ENCODE results near the gene HYCC1.

HYCC1 gene

DNA sequence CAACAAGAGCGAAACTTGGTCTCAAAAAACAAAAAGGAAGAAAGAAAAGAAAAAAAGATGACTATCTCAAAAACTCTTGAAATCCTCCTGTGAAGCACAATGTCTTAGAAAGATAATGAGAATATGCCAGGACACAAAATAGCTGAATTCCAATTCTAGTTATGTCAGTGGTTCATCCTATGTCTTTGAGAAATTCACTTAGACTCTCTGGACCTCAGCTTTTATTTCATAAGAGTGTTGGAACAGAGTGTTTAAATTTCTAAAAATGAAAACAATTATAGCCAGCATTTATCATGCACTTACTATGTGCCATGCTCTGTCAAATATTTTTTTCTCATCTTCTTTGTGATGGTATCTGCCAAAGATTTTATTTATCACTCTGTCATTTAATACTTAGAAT, 13.3 kb upstream of the HYCC1 start:
- Histone ChIP-seq H3K9ac (ENCODE audit: low read length) (no peak overlapping the region), H3F3A (ENCODE audit: insufficient read depth, low read length) (no peaks in the 10 kb centered on the region), H3K79me2 (ENCODE audit: insufficient read depth, low read length) (no peaks in the 10 kb centered on the region), H3K27ac (ENCODE audit: low read depth, low read length, poor library complexity, severe bottlenecking) (no peak overlapping the region), H2AFZ (ENCODE audit: low read length) (no peak overlapping the region), H3K27me3 (ENCODE audit: insufficient read depth, low read length) (no peaks in the 10 kb centered on the region), H3K4me1 (ENCODE audit: insufficient read depth, low read length, severe bottlenecking) (no peaks in the 10 kb centered on the region), H3K4me3 (ENCODE audit: low read depth, low read length, poor library complexity, severe bottlenecking) (no peak overlapping the region), H4K20me1 (ENCODE audit: insufficient read depth, low read length) (no peaks in the 10 kb centered on the region), H3K36me3 (ENCODE audit: insufficient read depth, low read length) (no peaks in the 10 kb centered on the region), H3K9me3 (ENCODE audit: low read length) (no peaks in the 10 kb centered on the region), H3K4me2 (ENCODE audit: low read length) (no peak overlapping the region), H3K9me2 (ENCODE audit: low read depth, low read length) (no peaks in the 10 kb centered on the region)
- TF ChIP-seq, protein P1, sequence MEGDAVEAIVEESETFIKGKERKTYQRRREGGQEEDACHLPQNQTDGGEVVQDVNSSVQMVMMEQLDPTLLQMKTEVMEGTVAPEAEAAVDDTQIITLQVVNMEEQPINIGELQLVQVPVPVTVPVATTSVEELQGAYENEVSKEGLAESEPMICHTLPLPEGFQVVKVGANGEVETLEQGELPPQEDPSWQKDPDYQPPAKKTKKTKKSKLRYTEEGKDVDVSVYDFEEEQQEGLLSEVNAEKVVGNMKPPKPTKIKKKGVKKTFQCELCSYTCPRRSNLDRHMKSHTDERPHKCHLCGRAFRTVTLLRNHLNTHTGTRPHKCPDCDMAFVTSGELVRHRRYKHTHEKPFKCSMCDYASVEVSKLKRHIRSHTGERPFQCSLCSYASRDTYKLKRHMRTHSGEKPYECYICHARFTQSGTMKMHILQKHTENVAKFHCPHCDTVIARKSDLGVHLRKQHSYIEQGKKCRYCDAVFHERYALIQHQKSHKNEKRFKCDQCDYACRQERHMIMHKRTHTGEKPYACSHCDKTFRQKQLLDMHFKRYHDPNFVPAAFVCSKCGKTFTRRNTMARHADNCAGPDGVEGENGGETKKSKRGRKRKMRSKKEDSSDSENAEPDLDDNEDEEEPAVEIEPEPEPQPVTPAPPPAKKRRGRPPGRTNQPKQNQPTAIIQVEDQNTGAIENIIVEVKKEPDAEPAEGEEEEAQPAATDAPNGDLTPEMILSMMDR (IDR thresholded peaks at IDR 0.05; ENCODE audit: low read length) = no peak
- no peak for TF ChIP-seq EZH2 (IDR thresholded peaks at IDR 0.05; ENCODE audit: borderline replicate concordance, low read length)

DNA sequence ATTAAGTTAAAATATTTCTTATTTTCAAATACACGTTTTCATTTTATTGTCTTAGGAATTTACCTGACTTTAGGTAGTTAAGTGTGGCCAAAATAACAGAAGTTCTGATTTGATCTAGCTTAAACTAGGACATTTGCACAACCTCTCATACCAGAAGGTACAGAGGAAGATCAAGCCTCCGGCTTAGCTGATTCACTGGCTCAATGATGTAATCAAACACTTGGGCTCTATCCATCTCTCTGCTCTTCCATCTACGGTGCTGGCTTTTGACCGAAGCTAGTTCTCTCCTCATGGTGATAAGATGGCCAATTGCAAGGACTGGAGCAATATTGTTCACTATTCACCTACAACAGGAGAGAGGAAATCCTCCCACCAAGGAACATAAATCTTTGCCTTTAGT, 12.2 kb upstream of the HYCC1 start:
- Histone ChIP-seq H3K4me2 (ENCODE audit: low read length) (no peak overlapping the region), H3K4me3 (ENCODE audit: low read depth, low read length, poor library complexity, severe bottlenecking) (no peak overlapping the region), H3K4me1 (ENCODE audit: insufficient read depth, low read length, severe bottlenecking) (no peaks in the 10 kb centered on the region), H3K36me3 (ENCODE audit: insufficient read depth, low read length) (no peaks in the 10 kb centered on the region), H4K20me1 (ENCODE audit: insufficient read depth, low read length) (no peaks in the 10 kb centered on the region), H3F3A (ENCODE audit: insufficient read depth, low read length) (no peaks in the 10 kb centered on the region), H3K27me3 (ENCODE audit: insufficient read depth, low read length) (no peaks in the 10 kb centered on the region), H2AFZ (ENCODE audit: low read length) (no peak overlapping the region), H3K79me2 (ENCODE audit: insufficient read depth, low read length) (no peaks in the 10 kb centered on the region), H3K9me3 (ENCODE audit: low read length) (no peaks in the 10 kb centered on the region), H3K27ac (ENCODE audit: low read depth, low read length, poor library complexity, severe bottlenecking) (no peak overlapping the region), H3K9me2 (ENCODE audit: low read depth, low read length) (no peaks in the 10 kb centered on the region), H3K9ac (ENCODE audit: low read length) (no peak overlapping the region)
- no peak for TF ChIP-seq EZH2 (IDR thresholded peaks at IDR 0.05; ENCODE audit: borderline replicate concordance, low read length)
- TF ChIP-seq, protein P1 (IDR thresholded peaks at IDR 0.05; ENCODE audit: low read length) = no peak

DNA sequence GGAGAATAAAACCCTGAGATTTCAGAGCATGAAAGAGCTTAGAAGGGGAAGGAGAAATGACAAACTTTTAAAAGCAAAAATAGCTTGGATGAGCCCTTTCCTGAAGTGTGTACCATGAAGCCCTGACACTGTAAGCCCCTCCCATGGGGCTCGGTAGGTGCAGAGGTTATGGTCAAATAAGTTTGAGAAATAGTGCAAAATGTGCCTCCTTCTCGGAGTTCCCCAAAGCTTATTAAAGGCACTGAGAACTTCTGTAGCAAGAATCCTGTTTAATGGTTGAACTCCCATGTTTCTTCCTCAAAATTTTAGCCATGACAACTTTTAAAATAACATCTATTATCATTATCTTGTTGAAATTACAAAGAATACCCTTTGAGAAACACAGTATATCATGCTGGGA, 10.5 kb upstream of the HYCC1 start:
- no peaks in the 10 kb centered on the region for H3K27me3 ChIP-seq (ENCODE audit: insufficient read depth, low read length)
- no peaks in the 10 kb centered on the region for H3K9me3 ChIP-seq (ENCODE audit: low read length)
- H2AFZ ChIP-seq (ENCODE audit: low read length) = no peak overlapping the region
- H3K27ac ChIP-seq (ENCODE audit: low read depth, low read length, poor library complexity, severe bottlenecking) = no peak overlapping the region
- H3F3A ChIP-seq (ENCODE audit: insufficient read depth, low read length) = no peaks in the 10 kb centered on the region
- no peaks in the 10 kb centered on the region for H3K4me1 ChIP-seq (ENCODE audit: insufficient read depth, low read length, severe bottlenecking)
- TF ChIP-seq, protein P1 (IDR thresholded peaks at IDR 0.05; ENCODE audit: low read length) = no peak
- no peak for TF ChIP-seq EZH2 (IDR thresholded peaks at IDR 0.05; ENCODE audit: borderline replicate concordance, low read length)
- no peaks in the 10 kb centered on the region for H3K9me2 ChIP-seq (ENCODE audit: low read depth, low read length)
- no peaks in the 10 kb centered on the region for H4K20me1 ChIP-seq (ENCODE audit: insufficient read depth, low read length)
- H3K4me3 ChIP-seq (ENCODE audit: low read depth, low read length, poor library complexity, severe bottlenecking) = no peak overlapping the region
- H3K9ac ChIP-seq (ENCODE audit: low read length) = no peak overlapping the region
- H3K36me3 ChIP-seq (ENCODE audit: insufficient read depth, low read length) = no peaks in the 10 kb centered on the region
- H3K79me2 ChIP-seq (ENCODE audit: insufficient read depth, low read length) = no peaks in the 10 kb centered on the region
- H3K4me2 ChIP-seq (ENCODE audit: low read length) = no peak overlapping the region
